Activated CD8-positive, alpha-beta memory T cell treated with anti-CD3 and anti-CD28 coated beads, Interleukin-2, amount 50 U/mL, for 1 hour (primary cell): ENCODE data around the gene RAB3C.

ENCODE experiments used
- DNase-seq: peaks from one replicate; pipeline ENCODE4 v3.0.0-alpha.2; 2020; ENCODE audit errors: extremely low read depth

The RAB3C gene

GRCh38 chr5:58731641-58732040 lies 148.8 kb downstream of the RAB3C start:
- no peak for DNase-seq

DNA sequence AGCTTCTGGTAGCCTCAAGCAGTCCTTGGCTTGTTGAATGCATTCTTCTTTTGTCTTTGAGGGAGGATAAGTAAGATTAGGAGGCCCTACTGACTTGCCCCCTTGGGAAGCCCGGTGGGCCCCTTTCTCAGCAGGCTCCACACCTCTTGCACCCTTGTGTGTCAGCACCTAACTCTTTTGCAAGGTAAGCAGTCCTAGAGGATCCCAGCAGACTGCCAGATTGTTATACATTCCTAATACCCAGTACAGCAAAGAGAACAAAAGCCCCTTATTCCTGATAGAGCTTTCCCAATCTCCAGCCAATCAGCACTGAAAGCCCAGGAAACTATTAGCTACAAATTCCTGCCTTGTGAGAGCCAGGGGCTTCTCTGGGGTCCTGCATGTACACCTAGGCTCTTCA lies 152.8 kb downstream of the RAB3C start:
- no peak for DNase-seq

- DNase-seq = no peak
Observed at GRCh38 chr5:58736214-58736613, 153.3 kb downstream of the RAB3C start.

GRCh38 chr5:58737671-58738070 lies 154.8 kb downstream of the RAB3C start:
- DNase-seq = no peak

DNA sequence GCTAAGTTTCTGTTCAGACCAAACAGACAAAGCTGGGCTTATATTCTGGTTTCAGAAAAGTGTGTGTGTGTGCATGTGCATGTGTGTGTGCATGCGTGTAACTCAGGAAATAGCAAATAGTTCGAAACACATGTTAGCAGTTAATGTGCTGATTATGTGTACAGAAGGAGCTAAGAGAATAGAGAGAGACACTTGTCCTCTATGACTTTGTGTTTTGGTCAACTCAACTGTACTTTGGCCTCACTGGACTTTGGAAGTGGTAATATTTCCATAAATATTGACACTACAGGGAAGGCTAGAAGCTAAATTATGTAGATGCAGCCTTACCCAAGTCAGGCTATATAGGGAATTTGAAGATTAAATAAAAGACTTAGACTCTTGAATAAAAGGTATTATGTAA lies 155.5 kb downstream of the RAB3C start:
- no peak for DNase-seq

- no peak for DNase-seq
Observed at GRCh38 chr5:58739051-58739450, 156.2 kb downstream of the RAB3C start.

DNA sequence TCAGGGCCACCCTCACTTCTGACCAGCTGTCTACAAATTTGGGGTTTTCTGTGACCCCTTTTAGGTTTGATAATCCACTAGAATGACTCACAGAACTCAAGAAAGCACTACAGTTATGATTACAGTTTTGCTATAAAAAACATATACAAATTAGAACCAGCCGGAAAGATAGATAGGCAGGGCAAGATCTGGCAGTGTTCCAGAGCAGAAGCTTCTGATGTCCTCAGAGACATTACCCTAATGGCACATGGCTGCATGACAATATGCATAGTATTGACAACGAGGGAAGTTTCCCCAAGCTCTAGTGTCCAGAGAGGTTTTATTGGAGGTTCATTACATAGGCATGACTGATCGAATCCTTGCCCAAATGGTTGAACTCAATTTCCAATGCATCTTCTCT lies 158.1 kb downstream of the RAB3C start:
- no peak for DNase-seq

DNA sequence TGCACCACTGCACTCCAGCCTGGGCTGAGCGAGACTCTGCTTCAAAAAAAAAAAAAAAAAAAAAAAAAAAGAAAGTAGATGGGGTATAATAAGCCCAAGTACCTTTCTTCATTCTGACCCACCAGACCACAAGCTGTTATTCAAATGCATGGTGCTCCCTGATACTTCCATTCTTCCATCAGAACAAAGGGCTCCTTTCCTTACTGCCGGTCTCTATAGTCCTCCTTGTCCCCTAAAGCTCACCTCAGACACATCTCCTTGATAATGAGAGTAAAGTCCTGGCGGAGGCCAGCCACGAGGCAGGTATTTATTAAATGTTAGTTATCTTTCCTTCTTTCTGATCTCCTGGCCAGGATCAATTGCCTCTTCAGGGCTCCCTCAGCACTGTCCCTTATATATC lies 162.5 kb downstream of the RAB3C start:
- DNase-seq = no peak

DNA sequence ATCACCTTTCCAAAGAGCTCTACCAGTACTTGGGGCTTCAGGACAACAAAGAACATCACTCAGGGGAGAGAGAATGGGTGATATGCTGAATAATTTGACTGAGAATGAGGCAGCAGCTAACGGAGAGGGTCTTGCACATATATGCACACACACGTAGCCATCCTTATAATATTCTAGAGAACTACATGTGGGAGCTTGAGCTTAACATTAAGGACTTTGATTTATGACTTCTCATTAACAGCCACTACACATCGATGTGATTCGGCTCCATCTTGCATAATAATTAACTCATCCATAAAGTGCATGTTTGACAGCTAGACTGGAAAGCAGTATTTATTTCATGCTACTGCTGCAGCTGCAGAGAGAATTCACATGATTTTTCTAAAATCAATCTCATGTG lies 163.4 kb downstream of the RAB3C start:
- DNase-seq = no peak

- no peak for DNase-seq
Observed at GRCh38 chr5:58750036-58750435, 167.2 kb downstream of the RAB3C start.

GRCh38 chr5:58751222-58751837 lies 168.5 kb downstream of the RAB3C start:
- no peak for DNase-seq

- no peak for DNase-seq
Observed at GRCh38 chr5:58752104-58752503, 169.2 kb downstream of the RAB3C start.

DNA sequence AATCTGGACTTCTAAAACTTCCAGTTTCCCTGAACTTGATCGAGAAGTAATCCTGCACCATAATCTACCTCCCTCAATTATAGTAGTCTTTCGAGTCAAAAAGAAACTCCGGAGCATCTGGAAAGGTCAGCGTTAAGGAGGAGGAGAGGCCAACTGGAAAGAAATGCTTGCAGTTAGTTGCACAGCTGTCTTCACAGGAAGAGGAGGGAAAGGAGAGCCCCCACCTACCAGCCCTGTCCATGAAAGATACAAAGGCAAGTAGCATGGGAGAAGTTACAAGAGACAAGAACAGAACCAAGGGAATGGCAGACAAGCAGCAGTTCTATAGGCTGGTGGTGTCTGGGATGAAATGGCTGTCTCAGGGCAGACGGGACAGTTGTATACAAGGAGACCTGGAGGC lies 170.6 kb downstream of the RAB3C start:
- DNase-seq = no peak

GRCh38 chr5:58754250-58754649 lies 171.4 kb downstream of the RAB3C start:
- DNase-seq = no peak

DNA sequence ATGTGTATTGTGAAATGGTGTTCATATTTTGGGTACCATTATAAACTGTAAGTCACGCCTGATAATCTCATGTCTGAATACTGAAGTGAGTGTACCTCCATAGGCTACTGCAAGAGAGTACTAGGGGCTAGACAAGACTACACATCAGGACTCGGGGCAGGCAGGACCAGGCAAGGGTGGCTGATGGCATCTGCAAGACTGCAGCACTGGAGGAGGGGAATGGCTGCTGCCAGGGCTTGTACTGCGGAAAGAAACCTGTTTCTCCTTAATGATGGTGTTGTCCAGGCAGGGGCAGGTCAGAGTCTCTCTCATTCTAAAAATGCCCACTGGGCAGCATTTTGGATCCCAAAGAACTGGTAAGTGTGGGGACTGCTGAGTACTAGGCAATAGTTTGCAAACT lies 172.5 kb downstream of the RAB3C start:
- no peak for DNase-seq

GRCh38 chr5:58759745-58760144 lies 176.9 kb downstream of the RAB3C start:
- no peak for DNase-seq

DNA sequence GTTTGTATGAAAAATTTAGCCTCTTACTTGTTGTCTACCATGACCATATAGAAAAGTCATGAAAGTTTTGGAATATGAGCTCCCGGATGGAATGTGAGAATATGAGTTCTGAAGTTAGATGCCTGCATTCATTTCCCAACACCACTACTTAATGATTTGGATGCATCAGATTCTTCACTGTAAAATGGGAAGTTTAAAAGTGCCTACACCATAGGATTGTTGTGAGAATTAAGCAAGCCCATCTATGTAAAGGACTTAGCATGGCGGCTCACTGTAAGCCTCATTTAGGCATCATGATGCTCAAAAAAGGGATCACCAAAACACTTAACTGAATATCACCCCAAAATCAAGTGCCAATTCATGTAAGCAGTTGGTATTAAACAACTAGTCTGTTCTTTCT lies 177.3 kb downstream of the RAB3C start:
- no peak for DNase-seq

- no peak for DNase-seq
Observed at GRCh38 chr5:58761407-58761806, 178.5 kb downstream of the RAB3C start.

DNA sequence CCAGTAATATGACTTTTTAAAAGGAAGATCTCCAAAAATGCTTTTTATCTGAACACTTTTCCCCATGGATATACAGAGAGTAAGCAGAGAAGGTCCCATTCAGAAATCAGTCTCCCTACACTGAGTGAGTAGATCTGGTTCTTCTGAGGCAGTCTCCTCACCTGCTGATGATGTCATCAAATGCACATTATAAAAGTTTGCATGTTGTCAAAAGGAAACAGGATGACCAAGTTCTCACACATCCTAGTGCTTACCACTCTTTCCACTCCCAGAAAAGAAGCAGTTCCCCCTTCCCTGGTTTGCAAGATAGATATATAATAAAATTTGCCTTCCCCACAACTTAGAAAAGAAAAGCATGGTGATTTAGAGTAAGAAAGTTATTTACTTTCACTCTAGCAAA lies 180.5 kb downstream of the RAB3C start:
- DNase-seq = no peak

DNA sequence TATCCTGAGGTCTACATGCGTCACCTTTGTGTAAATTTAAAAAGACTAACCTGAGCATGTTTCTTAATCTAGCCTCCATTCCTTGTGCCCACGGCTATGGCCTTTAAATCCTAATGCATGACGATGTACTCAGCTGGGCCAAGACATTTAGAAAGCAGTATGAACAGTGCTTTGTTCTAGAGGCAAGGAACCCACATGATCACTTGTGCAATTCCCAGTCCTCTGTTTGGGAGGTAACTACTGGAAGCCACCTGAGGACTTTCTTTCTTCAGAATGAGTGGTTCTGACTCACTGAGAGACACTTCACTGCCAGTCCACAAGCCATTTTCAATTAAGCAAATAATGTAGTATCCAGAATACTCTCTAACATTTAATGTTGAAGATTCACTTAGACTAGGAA lies 181.3 kb downstream of the RAB3C start:
- DNase-seq = no peak

DNA sequence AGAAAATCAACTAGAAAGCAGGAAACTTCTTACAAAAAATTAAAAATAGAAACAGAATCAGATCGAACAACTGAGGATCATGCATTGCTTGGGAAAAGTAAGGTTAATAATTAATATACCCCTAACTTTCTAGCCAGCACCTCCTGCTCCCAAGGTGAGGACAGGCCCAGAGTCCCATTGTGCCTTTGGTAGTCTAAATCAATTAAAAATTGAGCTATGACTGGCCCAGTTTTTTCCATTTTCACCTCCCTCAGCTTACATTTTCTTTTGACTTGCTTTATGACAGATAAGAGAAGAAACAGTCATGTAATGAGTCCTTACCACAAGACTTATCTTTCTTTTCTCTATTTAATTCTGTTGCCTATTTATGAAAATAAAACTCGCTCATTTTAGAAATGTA lies 182.2 kb downstream of the RAB3C start:
- no peak for DNase-seq

DNA sequence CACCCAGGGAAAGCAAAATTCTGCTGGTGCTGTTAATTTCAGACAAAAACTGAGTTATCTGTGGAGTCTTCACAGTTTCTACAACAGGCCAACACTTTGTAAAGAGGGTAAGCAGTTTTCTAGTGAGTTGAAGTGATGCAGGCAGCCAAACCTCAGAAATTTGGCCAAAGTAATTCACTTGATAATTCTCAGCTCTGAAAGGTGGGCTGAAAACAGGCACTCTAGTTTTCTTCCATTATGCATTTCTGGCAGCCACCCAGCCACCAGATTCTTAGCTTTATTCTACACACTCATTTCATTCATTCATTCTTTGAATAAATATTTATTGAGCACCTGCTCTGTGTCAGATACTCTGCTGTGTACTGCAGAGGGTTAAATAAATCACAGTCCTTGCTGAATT lies 184.2 kb downstream of the RAB3C start:
- DNase-seq = no peak

DNA sequence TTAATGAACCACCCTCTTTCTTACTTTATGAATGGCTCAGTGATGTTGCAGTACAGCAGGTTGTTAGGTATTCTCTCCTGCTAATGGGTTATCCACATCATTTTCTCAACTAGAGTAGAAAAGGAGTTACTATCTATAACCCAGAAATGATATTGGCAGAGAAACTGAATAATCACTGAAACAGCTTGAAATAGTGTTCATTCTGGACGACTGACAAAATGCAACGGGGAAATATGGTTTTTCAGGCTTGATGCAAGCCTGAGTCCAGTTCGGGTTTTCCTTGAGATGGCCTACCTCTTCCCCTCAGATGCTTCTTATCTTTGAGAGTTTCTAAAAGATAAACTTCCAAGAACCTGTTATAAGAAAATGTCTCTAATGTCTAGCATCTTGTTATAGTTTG lies 187.3 kb downstream of the RAB3C start:
- no peak for DNase-seq

- DNase-seq = no peak
Observed at GRCh38 chr5:58771796-58772195, 188.9 kb downstream of the RAB3C start.
